Ramos (cell line): ENCODE results near the gene OSTC.

Experiments used
- in situ Hi-C: fragments of 300-500 bp; cut with MboI; formaldehyde crosslinking; loops from one replicate; pipeline ENCODE4 v1.14.3; 2022; ENCODE audit warnings: low sequenced_read_pairs; ENCODE audit not compliant: unreplicated experiment

OSTC gene

DNA sequence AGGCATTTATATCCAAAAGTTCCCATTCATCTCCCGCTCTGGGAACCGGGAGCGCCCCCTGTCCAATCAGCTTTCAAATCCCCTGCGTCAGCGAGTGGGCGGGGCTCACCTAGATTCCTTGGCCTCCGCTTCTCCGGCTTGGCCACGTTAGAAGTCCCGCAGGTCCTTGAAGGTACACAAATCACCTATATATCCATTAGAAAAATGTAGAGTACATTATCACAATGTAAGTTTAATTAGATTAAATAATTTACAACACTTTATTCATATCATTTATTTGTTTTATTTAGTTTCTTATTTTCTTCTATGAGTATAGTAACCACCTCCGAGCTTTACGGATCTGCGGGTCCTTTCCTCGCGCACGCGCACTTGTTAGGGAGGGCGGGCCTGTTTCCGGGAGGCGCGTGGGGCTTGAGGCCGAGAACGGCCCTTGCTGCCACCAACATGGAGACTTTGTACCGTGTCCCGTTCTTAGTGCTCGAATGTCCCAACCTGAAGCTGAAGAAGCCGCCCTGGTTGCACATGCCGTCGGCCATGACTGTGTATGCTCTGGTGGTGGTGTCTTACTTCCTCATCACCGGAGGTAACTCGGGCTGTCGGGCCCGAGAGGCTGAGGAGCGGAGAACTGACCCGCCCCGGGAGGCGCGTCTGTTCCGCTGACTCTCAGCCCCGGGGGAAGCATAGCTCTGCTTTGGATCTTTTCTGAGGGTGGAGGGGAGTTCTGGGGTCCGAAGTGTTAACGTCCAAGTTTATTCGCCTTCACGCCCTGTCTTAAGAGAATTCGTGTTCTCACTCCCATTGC is at the start of gene OSTC:
TSS of gene OSTC (plus strand) at position 388 of the 802 bp plus-strand sequence. CDS start at position 445, 57 bp downstream.
- in situ Hi-C loops = no loop called here

GRCh38 chr4:108601106-108601505 is 49.3 kb upstream of the OSTC start:
- in situ Hi-C loops = no loop called here

DNA sequence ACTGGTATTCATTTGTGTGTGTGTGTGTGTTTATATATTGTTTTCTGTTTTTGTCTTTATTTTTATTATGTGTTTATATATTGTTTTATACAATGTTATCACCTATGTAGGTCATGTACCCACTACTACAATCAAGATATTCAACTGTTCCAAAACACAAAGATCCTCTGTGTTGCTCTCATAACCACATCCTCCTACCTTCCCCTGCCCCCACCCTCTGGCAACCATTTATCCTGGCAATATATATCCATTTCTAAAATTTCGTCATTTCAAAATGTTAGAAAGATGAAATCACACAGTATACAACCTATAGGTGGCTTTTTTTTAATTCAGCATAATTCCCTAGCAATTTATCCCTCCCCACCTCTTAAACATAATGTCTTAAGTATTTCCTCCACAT is 48.9 kb upstream of the OSTC start:
- in situ Hi-C loops = no loop called here

DNA sequence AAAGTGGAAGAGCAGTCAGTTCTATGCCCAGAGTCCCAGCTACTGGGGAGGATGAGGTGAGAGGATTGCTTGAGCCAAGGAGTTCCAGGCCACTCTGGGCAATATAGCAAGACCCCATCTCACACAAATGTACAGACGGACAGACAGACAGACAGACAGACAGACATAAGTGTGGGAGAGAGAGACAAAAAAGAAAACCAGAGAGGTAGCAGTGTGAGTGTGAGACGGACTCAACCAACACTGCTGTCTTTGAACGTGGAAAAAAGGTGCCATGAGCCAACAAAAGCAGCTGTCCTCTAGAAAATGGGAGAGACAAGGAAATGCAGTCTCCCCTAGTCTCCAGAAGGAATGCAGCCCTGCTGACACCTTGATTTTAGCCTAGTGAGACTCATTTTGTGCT is 48.2 kb upstream of the OSTC start:
- in situ Hi-C loops = no loop called here

DNA sequence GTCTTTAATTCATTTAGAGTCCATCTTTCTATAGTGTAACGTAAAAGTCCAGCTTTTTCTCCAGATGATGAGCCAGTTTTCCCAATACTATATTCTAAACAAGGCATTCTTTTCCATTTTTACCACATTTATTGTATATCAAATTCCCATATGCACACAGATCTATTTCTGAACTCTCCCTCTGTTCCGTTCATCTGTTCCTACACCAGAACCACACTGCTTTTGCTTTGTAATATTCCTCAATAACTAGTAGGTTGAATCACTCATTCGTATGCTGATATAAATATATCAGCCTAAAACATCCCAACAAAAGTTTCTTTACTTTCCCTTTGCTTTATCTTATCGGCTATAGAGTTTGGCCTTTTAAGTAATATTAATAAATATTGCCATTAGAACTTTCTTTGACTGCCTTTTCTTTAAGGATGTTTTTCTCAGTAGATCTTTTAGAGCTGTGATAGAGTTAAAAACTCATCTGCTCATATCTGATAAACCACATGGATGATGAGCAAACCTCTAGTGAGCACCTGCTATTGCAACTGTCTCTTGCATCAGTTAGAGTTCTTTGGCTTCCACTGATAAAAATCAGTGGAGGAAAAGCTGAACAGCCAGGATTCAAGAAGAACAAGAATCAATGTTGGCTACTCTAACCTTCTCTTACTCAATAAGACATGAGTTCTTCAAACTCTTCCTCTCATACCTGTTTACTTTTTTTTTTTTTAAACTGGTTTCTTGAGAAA is 43.2 kb upstream of the OSTC start:
- in situ Hi-C loops = no loop called here

- in situ Hi-C loops = no loop called here
Observed at GRCh38 chr4:108611365-108611764, 39.0 kb upstream of the OSTC start.

GRCh38 chr4:108612365-108612764 is 38.0 kb upstream of the OSTC start:
- in situ Hi-C loops = no loop called here

DNA sequence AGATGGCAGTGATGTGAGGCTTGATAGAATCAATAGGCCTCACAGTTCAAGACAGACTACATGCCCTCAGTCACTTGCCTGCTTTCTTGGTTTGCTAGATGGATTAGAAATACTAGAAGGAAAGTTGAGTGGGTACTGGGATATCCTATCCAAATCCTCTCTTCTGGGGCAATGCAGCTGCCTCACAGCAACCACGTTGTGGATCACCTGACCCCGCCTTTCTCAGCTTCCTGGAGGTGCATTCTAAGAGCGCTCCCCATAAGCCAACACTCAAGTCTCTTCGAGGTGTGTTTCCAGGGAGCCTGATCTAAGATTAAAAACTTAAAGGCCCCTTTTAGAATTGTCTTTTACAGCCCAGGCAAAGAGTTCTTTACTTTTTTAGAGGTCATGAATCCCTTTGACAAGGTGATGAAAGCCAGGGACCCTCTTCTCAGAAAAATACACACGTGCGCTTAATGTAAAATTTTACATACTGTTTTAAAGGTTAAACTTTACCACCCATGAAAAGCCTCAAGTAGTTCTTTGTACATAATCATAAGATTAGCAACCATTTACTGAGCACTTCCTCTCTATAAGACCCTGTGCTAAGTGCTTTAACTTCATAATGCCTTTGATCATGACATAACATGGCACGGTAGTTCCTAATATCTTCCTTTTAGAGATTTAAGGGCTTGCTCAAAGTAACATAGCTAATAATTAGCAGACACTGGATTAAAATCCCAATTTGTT is 30.9 kb upstream of the OSTC start:
- in situ Hi-C loops = no loop called here

GRCh38 chr4:108620101-108620932 is 30.1 kb upstream of the OSTC start, which contains the start of gene RPL34:
RPL34 (plus strand) TSS chr4:108620576; CDS start chr4:108621960, 1,384 bp downstream.
- in situ Hi-C loops = no loop called here

GRCh38 chr4:108620933-108621905 is 29.2 kb upstream of the OSTC start:
- in situ Hi-C loops = no loop called here

DNA sequence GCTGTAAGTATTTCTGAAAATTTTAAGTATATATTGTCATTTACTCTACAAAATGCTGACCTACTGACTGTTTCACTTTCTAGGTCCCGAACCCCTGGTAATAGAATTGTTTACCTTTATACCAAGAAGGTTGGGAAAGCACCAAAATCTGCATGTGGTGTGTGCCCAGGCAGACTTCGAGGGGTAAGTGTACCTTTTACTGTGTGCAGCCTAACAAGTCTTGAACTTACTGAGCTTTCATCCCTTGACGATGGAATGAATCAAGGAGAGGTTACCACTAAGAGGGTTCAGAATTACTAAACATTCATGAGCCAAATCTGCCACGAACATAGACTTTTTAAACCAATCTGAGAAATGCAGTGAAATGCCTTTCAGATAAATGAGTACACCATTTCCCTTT is 28.4 kb upstream of the OSTC start:
- in situ Hi-C loops = no loop called here

GRCh38 chr4:108622828-108623227 is 27.6 kb upstream of the OSTC start:
- in situ Hi-C loops = no loop called here

DNA sequence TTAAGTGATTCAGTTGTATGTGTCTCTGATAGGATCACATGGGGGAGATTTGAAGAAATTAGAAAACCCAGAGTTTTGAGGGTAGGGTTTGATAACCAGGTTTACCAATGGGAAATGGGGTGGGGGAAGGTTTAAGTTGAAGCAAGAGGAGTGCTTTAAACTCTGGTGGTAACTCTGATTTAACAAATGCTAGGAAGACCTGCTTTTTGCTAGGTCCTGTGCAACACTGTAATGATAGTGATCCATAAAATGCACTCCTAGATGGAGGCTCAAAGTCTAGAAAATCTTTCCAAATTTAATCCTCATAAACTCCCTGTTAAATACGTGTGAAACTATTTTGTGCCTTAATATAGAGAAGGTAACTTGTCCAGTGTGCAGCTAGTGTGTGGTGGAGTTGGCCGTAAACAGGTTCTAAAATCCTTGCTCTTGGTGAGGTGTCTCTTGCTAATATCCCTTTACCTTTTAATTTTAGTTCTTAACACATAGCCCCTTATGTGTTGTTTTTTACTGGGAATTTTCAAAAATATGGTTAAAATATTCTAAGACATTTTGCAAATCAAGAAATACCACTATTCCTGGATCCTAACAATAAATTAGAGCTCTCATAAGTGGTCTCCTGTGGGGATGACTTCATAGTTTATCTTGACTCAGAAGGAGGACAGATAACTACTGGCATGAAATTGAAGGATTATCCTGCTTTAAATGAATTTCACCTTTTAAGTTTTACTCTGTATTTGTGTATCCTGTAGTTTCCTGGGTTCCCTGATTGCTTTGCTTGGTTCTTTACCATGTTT is 25.9 kb upstream of the OSTC start:
- in situ Hi-C loops = no loop called here

DNA sequence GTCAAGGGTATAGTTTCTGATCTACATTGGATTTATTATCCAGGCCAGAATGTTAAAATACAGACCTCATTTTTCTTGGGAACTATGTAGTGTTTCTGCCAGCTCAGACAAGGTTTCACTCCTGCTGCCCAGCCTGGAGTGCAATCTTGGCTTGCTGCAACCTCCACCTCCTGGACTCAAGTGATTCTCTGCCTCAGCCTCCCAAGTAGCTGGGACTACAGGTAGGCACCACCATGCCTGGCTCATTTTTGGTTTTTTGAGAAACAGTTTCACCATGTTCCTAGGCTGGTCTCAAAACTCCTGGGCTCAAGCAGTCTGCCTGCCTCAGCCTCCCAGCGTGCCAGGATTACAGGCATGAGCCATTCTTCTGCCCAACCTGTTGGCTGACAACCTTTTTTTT is 24.3 kb upstream of the OSTC start:
- in situ Hi-C loops = no loop called here

DNA sequence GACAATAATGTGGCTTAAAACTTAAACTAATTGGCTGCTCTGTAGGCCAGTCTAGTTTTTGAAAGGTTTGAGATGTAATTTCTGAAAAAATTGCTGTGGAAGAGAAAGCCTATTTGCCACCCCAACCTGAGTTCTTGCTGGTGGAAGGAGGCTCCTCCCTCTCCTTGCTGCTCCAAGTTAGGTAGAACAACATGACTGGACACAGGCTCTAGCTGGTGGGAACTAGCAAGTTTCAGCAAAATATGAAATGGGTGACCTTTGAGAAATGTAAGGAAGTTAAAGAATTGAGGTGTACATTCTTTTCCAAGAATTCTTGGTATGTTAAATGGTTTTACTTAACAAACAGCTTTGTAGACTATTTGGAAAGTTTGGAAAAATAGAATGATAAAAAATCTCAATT is 22.0 kb upstream of the OSTC start:
- in situ Hi-C loops = no loop called here

DNA sequence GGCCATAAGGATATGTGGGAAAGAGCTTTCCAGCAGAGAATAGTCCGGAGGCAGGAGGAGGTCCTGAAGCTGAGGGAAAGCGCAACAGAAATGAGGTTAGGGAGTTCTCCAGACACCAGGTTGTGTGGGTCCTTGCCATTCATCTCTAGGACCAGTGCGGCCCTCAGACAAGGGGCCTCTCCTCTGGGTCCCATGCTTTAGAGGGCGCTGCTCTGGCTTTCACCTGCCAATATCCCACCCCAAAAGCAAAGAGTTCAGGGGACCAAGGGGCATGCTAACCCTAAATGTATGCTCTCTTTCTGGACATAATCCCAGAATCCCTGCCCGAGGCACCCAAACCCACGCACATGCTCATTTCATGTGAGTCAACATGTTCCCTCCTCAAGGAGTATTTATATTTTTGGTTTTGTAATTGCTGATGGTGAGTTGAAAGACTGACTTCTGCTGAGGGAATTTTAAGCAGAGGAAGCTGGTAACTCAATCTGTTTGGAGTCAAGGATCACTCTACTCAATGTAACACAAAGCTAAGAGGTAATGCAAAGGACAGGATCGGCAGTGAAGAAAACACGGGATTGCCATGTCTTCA is 15.2 kb upstream of the OSTC start:
- in situ Hi-C loops = no loop called here

GRCh38 chr4:108636246-108636645 is 14.2 kb upstream of the OSTC start:
- in situ Hi-C loops = no loop called here

GRCh38 chr4:108637856-108638255 is 12.5 kb upstream of the OSTC start:
- in situ Hi-C loops = no loop called here
